ENCODE results near the gene CD63.

GRCh38 chr12:55736780-55737580 lies 8.2 kb upstream of the CD63 start:
- TF ChIP-seq ELF4 (IDR thresholded peaks at IDR 0.05) (no peak), ARNT (IDR thresholded peaks at IDR 0.05) (no peak), SP1 (IDR thresholded peaks at IDR 0.05) (no peak), TARDBP (IDR thresholded peaks at IDR 0.05) (no peak), BHLHE40 (IDR thresholded peaks at IDR 0.05; ENCODE audit: borderline replicate concordance) (no peak)
